ENCODE results near the gene SHISA3. TPM values are rescaled to one million over a fixed set of nuclear protein-coding genes. Genes with fewer than 3 reads are reported as not detected.

Gene SHISA3
- total RNA-seq, 1 donor from 2014 or later = not detected

- H3K36me3 ChIP-seq (ENCODE audit: control insufficient read depth, insufficient read depth, low read length) = no peaks in the 10 kb centered on the region
- TF ChIP-seq CTCF (IDR thresholded peaks at IDR 0.05; ENCODE audit: insufficient read depth, low read length, severe bottlenecking) = no peak
- FAIRE-seq (no peak), DNase-seq (ENCODE audit: low read depth) (no peak)
- no peak overlapping the region for H3K4me3 ChIP-seq (ENCODE audit: low read depth, low read length)
- peaks cover 32% of the 10 kb centered on the region for H3K27me3 ChIP-seq (ENCODE audit: control insufficient read depth, insufficient read depth, low read length)
Measured at GRCh38 chr4:42399393-42399792, 2.1 kb downstream of the SHISA3 start.

- DNase-seq (ENCODE audit: low read depth) (peak; percentile 29), FAIRE-seq (no peak)
- no peak overlapping the region for H3K4me3 ChIP-seq (ENCODE audit: low read depth, low read length)
- H3K36me3 ChIP-seq (ENCODE audit: control insufficient read depth, insufficient read depth, low read length) = no peaks in the 10 kb centered on the region
- TF ChIP-seq CTCF (IDR thresholded peaks at IDR 0.05; ENCODE audit: insufficient read depth, low read length, severe bottlenecking) = peak; percentile 53
- H3K27me3 ChIP-seq (ENCODE audit: control insufficient read depth, insufficient read depth, low read length) = peaks cover 32% of the 10 kb centered on the region
Measured at GRCh38 chr4:42401171-42401570, 3.9 kb downstream of the SHISA3 start.

GRCh38 chr4:42404001-42404400, 6.7 kb downstream of the SHISA3 start:
- Histone ChIP-seq H3K27me3 (ENCODE audit: control insufficient read depth, insufficient read depth, low read length) (peaks cover 9% of the 10 kb centered on the region), H3K36me3 (ENCODE audit: control insufficient read depth, insufficient read depth, low read length) (no peaks in the 10 kb centered on the region), H3K4me3 (ENCODE audit: low read depth, low read length) (no peak overlapping the region)
- FAIRE-seq (no peak), DNase-seq (ENCODE audit: low read depth) (no peak)
- no peak for TF ChIP-seq CTCF (IDR thresholded peaks at IDR 0.05; ENCODE audit: insufficient read depth, low read length, severe bottlenecking)

- peak; percentile 17 for DNase-seq (ENCODE audit: low read depth)
- no peak overlapping the region for H3K4me3 ChIP-seq (ENCODE audit: low read depth, low read length)
- no peak for FAIRE-seq
- no peaks in the 10 kb centered on the region for H3K36me3 ChIP-seq (ENCODE audit: control insufficient read depth, insufficient read depth, low read length)
- H3K27me3 ChIP-seq (ENCODE audit: control insufficient read depth, insufficient read depth, low read length) = no peaks in the 10 kb centered on the region
- TF ChIP-seq CTCF (IDR thresholded peaks at IDR 0.05; ENCODE audit: insufficient read depth, low read length, severe bottlenecking) = no peak
Measured at GRCh38 chr4:42410446-42410845, 13.2 kb downstream of the SHISA3 start.

GRCh38 chr4:42411803-42412202, 14.5 kb downstream of the SHISA3 start:
- no peak for FAIRE-seq
- no peak for TF ChIP-seq CTCF (IDR thresholded peaks at IDR 0.05; ENCODE audit: insufficient read depth, low read length, severe bottlenecking)
- H3K36me3 ChIP-seq (ENCODE audit: control insufficient read depth, insufficient read depth, low read length) = no peaks in the 10 kb centered on the region
- DNase-seq (ENCODE audit: low read depth) = peak; percentile 21
- H3K27me3 ChIP-seq (ENCODE audit: control insufficient read depth, insufficient read depth, low read length) = no peaks in the 10 kb centered on the region
- no peak overlapping the region for H3K4me3 ChIP-seq (ENCODE audit: low read depth, low read length)

- H3K36me3 ChIP-seq (ENCODE audit: control insufficient read depth, insufficient read depth, low read length) = no peaks in the 10 kb centered on the region
- DNase-seq (ENCODE audit: low read depth) (peak; percentile 72), FAIRE-seq (no peak)
- H3K4me3 ChIP-seq (ENCODE audit: low read depth, low read length) = no peak overlapping the region
- H3K27me3 ChIP-seq (ENCODE audit: control insufficient read depth, insufficient read depth, low read length) = no peaks in the 10 kb centered on the region
- no peak for TF ChIP-seq CTCF (IDR thresholded peaks at IDR 0.05; ENCODE audit: insufficient read depth, low read length, severe bottlenecking)
Measured at GRCh38 chr4:42412251-42412650, 15.0 kb downstream of the SHISA3 start.

Data from bronchial epithelial cell (primary cell).